GM19467 (cell line): ENCODE results near the gene RBM18.

Experiments used
- ATAC-seq: cut with Tn5 transposase; IDR thresholded peaks from one replicate; pipeline ENCODE4 v1.9.1; 2021; ENCODE audit warnings: mild to moderate bottlenecking, moderate library complexity; ENCODE audit not compliant: unreplicated experiment

RBM18 gene

GRCh38 chr9:122206118-122207046 is 58.3 kb downstream of the RBM18 start:
- ATAC-seq: no peak

DNA sequence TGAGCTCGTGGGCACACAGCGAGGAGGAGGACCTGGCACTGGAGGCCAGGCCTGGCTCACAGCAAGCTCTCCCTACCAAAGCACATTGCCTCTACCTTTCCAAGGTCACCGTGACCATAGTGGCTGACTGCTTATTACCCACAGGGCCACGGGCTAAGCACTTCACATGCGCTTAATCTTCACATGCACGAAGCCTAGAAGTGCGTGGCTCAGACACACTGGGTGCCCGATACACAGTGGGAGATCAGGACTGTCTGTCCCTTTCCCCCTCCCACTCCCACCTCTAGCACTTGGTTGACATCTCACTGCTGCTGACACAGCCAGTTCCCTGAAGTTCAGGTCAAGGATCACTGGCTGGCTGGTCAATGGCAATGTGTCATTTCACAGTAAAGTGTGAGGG is 59.5 kb downstream of the RBM18 start:
- ATAC-seq: no peak

GRCh38 chr9:122204491-122204890 is 60.1 kb downstream of the RBM18 start:
- ATAC-seq: no peak

DNA sequence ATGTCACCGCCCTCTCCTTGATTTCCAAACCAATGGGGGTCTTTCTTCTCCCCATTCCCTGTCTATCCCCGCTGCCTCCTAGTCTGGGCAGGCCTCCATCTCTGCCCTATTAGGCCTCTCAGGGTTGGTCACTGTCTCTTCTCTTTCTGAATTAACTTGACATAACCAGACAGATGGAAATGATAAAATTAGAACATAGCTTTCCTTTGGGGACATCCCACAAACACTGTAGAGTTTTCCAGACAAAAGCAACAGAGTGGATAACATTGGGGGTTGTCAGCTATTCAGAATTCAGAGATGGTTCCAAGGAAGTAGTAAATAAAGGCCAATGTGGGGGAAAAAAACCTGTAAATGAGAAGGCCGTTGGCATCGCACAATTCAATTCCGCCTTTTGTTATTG is 60.6 kb downstream of the RBM18 start:
- no peak for ATAC-seq

- no peak for ATAC-seq
These were observed 62.5 kb downstream of the RBM18 start for GRCh38 chr9:122202111-122202510.

DNA sequence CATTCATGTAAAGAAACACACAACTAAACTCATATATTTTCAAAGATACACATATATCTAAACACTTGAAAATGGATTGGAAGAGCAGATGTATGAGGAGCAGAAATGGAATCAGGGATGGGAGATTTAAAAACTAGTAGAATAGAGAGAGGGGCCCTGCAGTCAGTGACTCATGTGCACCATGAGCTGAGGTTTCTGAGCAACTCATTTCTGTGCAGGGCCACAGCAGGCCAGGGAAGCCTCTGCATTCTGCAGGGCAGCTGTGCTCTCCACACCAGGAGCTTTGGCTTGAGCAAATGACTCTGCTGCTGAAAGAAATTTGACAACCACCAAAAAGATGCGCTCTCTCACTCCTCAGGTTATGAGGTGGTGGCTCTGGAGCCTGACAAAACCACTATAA is 63.0 kb downstream of the RBM18 start:
- no peak for ATAC-seq

GRCh38 chr9:122200960-122201595 is 63.6 kb downstream of the RBM18 start:
- ATAC-seq: no peak

DNA sequence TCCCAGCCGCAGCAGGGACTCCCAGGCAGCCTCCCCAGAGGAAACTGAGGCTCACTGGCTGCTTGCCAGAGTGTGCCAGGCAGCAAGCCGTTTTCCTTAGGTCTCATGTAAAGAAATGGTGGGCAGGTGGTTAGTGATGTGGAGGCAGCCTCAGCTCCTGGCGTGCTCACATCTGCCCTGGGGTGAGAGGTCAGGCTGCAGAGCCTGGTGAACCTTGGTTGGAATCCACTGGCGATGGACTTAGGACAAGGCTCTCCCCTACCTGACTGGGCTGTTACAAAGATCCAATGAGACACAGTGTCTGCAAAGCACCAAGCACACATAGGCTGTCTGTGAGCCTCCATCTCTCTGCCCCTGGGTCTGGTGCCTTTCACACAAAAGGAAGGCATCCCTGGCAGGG is 66.8 kb downstream of the RBM18 start:
- no peak for ATAC-seq

- peak; percentile 66 for ATAC-seq
These were observed 67.2 kb downstream of the RBM18 start for GRCh38 chr9:122197426-122197825.

- ATAC-seq: no peak
These were observed 68.8 kb downstream of the RBM18 start for GRCh38 chr9:122195875-122196274.

DNA sequence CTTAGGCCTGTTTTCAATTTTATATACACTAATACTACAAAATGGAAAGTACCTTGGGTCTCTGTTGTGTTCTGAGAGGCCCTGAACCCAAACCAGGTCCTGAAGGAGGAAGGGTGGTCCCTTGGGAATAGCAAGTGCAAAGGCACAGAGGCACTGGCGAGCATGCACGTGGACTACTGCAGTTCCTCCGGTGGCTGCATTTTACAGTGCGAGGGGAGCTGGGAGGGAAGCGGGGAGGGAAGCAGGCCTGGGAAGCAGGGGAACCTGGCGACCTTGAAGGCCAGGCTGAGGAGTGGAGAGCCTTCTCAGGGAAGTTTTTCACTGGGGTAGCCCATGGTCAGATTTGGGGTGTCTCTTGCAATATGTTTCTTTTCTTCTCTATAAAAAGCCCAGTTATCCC is 71.0 kb downstream of the RBM18 start:
- no peak for ATAC-seq

DNA sequence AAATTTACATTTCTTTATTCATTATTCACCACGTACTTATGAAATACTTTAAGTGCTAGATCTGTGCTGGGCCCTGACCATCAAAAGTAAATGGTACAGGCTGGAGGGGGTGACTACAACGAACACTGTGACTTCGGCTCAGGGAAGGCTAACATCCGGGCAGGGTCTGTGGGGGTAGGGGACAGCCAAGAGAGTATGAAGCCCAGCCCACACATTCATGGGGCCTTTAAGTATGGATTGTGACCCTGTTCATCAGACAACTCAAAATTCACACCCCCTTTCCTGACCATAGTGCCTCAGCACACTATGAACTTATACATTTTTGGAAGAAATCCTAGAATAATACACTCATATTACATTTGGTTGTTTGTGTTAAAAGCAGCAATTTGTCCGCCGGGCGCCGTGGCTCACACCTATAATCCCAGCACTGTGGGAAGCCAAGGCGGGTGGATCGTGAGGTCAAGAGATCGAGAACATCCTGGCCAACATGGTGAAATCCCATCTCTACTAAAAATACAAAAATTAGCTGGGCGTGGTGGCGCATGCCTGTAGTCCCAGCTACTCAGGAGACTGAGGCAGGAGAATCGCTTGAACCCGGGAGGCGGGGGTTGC is 71.6 kb downstream of the RBM18 start:
- no peak for ATAC-seq

DNA sequence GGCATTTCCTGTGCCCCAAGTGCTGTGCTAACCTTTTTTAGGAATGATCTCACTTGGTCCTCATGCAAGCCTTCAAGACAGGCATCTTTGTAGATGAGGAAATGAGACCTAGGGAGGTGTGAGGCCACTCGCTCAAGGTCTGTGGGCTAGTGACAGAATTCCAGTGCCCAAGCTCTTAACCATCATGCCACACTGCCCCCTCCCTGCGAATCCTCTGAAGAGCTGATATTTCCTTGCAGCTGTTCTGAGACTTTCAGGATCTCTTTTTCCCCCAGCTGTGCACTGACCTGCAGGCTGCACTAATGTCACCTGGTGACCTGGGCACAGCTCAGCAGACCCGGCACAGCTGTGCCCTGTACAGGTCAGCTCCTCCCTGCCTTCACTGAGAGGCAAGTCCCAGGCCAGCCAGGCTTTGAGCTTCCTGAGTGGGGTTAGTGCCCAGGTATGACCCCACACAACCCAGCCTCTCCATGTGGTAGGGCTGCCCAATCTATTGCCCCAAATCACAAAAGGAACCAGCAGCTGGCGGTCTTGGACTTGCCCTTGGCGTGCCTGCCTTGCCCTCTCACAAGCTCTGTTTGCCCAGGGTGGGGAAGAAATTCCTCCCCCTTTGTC is 72.3 kb downstream of the RBM18 start:
- no peak for ATAC-seq

- no peak for ATAC-seq
These were observed 73.1 kb downstream of the RBM18 start for GRCh38 chr9:122191584-122191983.

DNA sequence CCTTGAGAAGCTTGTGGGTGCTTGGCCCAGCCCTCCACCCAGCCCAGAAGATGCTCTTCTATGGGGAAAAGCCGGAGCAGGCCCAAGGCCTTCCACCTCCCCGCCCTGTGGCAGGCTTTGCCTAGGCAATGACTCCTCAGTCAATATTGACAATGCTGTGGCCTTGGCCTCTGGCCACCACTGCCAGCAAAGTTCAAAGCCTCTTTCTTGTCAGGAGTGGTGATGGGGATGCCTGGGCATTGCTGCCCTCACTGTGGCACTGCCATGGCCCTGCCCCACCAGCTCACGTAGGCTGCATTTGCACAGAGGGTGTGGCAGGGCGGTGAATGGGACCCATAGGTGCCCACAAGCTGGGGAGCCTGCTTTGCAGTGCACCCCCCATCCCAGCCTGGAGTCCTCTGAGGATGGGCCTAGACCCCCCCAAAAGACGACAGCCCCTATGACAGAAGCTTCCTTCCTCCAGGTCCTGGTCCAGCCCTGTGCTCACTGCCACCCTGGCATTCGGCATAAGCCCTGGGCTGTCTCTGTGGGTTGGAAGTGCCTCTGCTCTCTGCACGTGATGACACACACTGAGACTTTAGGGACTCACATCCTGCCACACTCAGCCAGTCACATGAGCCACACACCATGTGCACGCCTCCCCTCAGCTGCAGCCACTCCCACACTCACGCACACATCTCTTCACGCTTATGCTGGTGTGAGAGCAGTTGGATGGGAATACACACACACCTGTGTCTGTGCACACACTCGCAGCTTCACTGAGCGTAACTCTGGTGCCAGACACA is 73.9 kb downstream of the RBM18 start:
- no peak for ATAC-seq

DNA sequence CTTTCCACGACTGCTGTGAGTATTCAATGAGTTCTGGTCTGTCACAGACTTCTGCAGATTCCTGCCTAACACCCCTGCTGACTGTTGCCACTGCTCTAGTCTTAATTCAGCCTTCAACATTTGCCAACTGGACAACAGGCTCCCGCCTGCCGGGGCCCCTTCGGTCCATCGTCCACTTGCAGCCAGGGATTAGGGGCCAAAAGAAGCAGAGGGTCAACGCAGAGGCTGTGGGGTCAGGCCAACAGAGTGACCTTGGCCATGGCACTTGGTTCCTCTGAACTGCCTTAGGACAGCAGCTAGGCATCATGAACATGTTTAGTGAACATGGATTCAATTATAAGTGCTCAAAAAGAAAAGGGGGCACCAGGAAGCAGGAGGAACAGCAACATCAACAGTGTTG is 76.3 kb downstream of the RBM18 start:
- ATAC-seq: no peak
